LoVo (cell line): ENCODE data around the gene GRK4.
"Not testable (repeated sequence)": the region's sequence is repeated elsewhere in the genome, so short reads cannot be mapped to it uniquely, and the experiment has no call there.

Experiments
- DNase-seq: peaks from one replicate; pipeline ENCODE4 v3.0.0-alpha.2; 2016; ENCODE audit warnings: low spot score

GRK4 gene

GRCh38 chr4:2963175-2963965 is at the start of gene GRK4, which contains the start of gene NOP14:
Gene GRK4, plus strand, starts transcription at chr4:2963571. Its CDS starts 500 bp downstream, at chr4:2964071.
Gene NOP14, minus strand, starts transcription at chr4:2963406. Its CDS starts 87 bp downstream, at chr4:2963319.
- peak; percentile 99 for DNase-seq

- DNase-seq, result no peak
These were observed 48.9 kb upstream of the GRK4 start for GRCh38 chr4:2914256-2915126.

GRCh38 chr4:2915789-2916188 is 47.6 kb upstream of the GRK4 start:
- no peak for DNase-seq

GRCh38 chr4:2916696-2917095 is 46.7 kb upstream of the GRK4 start:
- not testable (repeated sequence) for DNase-seq

GRCh38 chr4:2918300-2918699 is 45.1 kb upstream of the GRK4 start:
- DNase-seq, result not testable (repeated sequence)

- not testable (repeated sequence) for DNase-seq
These were observed 44.7 kb upstream of the GRK4 start for GRCh38 chr4:2918714-2919113.

- not testable (repeated sequence) for DNase-seq
These were observed 40.8 kb upstream of the GRK4 start for GRCh38 chr4:2922453-2923101.

- no peak for DNase-seq
These were observed 40.2 kb upstream of the GRK4 start for GRCh38 chr4:2923141-2923551.

GRCh38 chr4:2923668-2924173 is 39.6 kb upstream of the GRK4 start:
- DNase-seq, result no peak

- no peak for DNase-seq
These were observed 39.1 kb upstream of the GRK4 start for GRCh38 chr4:2924286-2924685.

- no peak for DNase-seq
These were observed 38.5 kb upstream of the GRK4 start for GRCh38 chr4:2924765-2925301.

- DNase-seq, result no peak
These were observed 37.9 kb upstream of the GRK4 start for GRCh38 chr4:2925496-2925895.

GRCh38 chr4:2925931-2926860 is 37.2 kb upstream of the GRK4 start:
- DNase-seq, result no peak

GRCh38 chr4:2927016-2927695 is 36.2 kb upstream of the GRK4 start:
- no peak for DNase-seq

- no peak for DNase-seq
These were observed 35.7 kb upstream of the GRK4 start for GRCh38 chr4:2927696-2928075.

- no peak for DNase-seq
These were observed 34.9 kb upstream of the GRK4 start for GRCh38 chr4:2928242-2929176.

- no peak for DNase-seq
These were observed 33.9 kb upstream of the GRK4 start for GRCh38 chr4:2929469-2929868.

GRCh38 chr4:2930135-2930757 is 33.1 kb upstream of the GRK4 start:
- no peak for DNase-seq
